T-helper 17 cell (primary cell): ENCODE data around the gene FAM135A. TPM values are rescaled to one million over a fixed set of nuclear protein-coding genes. Genes with fewer than 3 reads are reported as not detected.

ENCODE experiments used
- ATAC-seq: fragments of 150-1000 bp; cut with Tn5 transposase; 2 replicates; pipeline ENCODE4 v1.10.0; 2021; ENCODE audit warnings: mild to moderate bottlenecking, moderate library complexity
- DNase-seq, 3 donors: peaks; one replicate each; pipeline versions ENCODE4 v3.0.0 to v3.0.0-alpha.2; 2020 to 2021
- H3K9me3 ChIP-seq: one replicate; pipeline ENCODE4 v1.7.0; 2013; ENCODE audit warnings: low read length, mild to moderate bottlenecking; ENCODE audit not compliant: control insufficient read depth, poor library complexity, severe bottlenecking
- H3K27ac Mint-ChIP-seq: one replicate; pipeline ENCODE4 v1.8.0; 2022; ENCODE audit warnings: mild to moderate bottlenecking, moderate library complexity, mixed read lengths
- H3K27me3 Mint-ChIP-seq: one replicate; pipeline ENCODE4 v1.8.0; 2022; ENCODE audit warnings: mixed read lengths
- H3K36me3 Mint-ChIP-seq: one replicate; pipeline ENCODE4 v1.8.0; 2022; ENCODE audit warnings: low read depth, mixed read lengths
- H3K4me1 Mint-ChIP-seq: one replicate; pipeline ENCODE4 v1.8.0; 2022; ENCODE audit warnings: mild to moderate bottlenecking, mixed read lengths
- H3K4me3 Mint-ChIP-seq: one replicate; pipeline ENCODE4 v1.8.0; 2022; ENCODE audit warnings: mild to moderate bottlenecking, moderate library complexity, mixed read lengths
- total RNA-seq, 4 donors: library from RNA in 2 of 4; stranded (reverse) in 2 of 4; gene quantifications; one replicate each; pipeline ENCODE4 v1.2.3 and lab custom pipeline; 2022 to 2026

FAM135A gene
- total RNA-seq, 2 donors from 2014 or later, result 5.8 to 8.1 TPM

DNA sequence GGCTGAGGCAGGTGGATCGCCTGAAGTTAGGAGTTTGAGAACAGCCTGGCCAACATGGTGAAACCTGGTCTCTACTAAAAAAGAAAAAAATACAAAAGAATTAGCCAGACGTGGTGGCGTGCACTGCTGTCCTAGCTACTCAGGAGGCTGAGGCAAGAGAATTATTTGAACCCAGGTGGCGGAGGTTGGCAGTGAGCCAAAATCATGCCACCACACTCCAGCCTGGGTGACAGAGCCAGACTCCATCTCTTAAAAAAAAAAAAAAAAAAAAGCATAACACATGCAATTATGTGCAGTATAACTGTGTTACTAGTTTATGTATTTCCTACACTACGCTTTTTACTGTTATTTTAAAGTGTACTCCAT lies 31.9 kb upstream of the FAM135A start:
- ATAC-seq (no peak), DNase-seq (no peak)
- Mint-ChIP-seq H3K27me3 (peaks cover 9% of the 10 kb centered on the region), H3K27ac (no peak overlapping the region), H3K36me3 (no peaks in the 10 kb centered on the region), H3K4me3 (no peak overlapping the region), H3K4me1 (no peaks in the 10 kb centered on the region)
- H3K9me3 ChIP-seq, result no peaks in the 10 kb centered on the region

DNA sequence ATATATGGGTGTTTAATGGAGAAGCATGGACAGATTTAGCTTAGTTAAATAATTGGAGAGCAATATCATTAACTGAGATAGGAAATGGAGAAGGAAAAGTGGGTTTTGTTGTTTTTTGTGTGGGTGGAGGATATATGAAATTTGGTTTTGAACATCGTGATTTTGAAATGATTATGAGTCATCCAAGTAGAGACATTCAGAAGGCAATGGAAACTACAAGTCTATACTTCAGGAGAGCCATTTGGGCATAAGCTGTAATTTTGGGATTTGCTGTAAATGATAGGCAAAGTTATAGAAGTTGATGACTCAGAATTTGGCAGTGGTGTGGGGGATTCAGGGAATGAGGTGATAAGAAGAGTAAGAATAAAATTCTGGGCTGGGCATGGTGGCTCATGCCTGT lies 27.4 kb upstream of the FAM135A start:
- H3K9me3 ChIP-seq, result no peaks in the 10 kb centered on the region
- H3K4me3 Mint-ChIP-seq, result no peak overlapping the region
- H3K27me3 Mint-ChIP-seq, result peaks cover 11% of the 10 kb centered on the region
- H3K27ac Mint-ChIP-seq, result no peak overlapping the region
- DNase-seq, result no peak
- no peaks in the 10 kb centered on the region for H3K36me3 Mint-ChIP-seq
- ATAC-seq, result no peak
- H3K4me1 Mint-ChIP-seq, result no peaks in the 10 kb centered on the region

DNA sequence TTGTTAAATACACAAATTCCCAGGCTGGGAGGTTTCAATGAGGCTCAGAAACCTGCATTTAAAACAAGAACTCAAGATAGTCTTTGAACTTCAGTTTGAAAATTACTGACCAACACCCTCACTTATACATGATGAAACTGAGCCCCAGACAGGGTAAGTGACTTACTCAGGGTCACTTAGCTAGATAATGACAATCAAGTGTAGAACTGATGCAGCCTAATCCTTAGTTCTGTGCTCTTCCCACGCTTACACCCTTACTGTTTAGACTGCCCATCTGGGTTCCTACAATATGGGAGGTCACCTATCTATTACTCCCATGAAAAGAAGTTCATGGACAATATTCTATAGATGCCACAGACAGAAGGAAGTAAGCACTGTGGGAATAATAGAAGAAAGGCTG lies 24.5 kb upstream of the FAM135A start:
- DNase-seq (no peak), ATAC-seq (no peak)
- H3K36me3 Mint-ChIP-seq, result peaks cover 2% of the 10 kb centered on the region
- H3K27ac Mint-ChIP-seq, result no peak overlapping the region
- no peaks in the 10 kb centered on the region for H3K4me1 Mint-ChIP-seq
- H3K27me3 Mint-ChIP-seq, result peaks cover 32% of the 10 kb centered on the region
- H3K9me3 ChIP-seq, result no peaks in the 10 kb centered on the region
- no peak overlapping the region for H3K4me3 Mint-ChIP-seq

DNA sequence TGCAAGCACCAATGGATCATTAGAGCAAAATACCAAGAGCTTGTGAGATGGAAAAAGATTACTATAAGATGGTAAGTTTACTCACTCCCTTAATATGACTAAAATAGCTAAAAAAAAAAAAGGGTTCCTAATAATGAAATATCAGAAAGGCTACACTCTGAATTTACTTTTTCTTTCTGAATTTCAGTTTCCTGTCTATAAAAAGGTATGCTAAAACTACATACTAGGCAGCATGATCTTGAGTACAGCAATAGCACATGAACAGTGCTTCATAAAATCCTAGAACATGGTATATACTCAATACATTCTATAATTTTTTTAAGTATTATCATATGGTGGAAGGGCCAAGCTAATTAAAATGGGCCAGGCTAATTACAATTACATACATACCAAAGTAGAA lies 24.0 kb upstream of the FAM135A start:
- H3K9me3 ChIP-seq, result no peaks in the 10 kb centered on the region
- ATAC-seq, result no peak
- Mint-ChIP-seq H3K4me3 (no peak overlapping the region), H3K27me3 (peaks cover 30% of the 10 kb centered on the region), H3K36me3 (peaks cover 2% of the 10 kb centered on the region), H3K27ac (no peak overlapping the region), H3K4me1 (no peaks in the 10 kb centered on the region)
- DNase-seq, result no peak

DNA sequence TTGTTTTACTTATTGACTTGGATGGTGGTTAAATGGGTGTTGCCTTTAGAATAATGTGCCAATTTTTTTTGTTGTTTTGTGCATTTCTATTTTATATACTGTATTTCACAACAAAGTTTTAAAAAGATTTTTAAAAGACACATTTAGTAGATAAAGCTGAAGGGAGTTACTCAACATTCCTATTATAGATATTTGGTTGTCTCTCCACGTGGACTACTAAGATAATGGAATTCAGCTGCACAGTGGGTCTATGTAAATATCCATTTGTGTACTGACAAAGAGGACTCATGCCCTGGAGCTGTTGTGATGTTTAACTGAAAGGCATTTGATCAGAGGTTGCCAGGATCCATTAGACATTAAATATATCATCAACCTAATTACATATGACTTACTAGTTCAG lies 23.2 kb upstream of the FAM135A start:
- no peaks in the 10 kb centered on the region for H3K9me3 ChIP-seq
- Mint-ChIP-seq H3K4me1 (no peaks in the 10 kb centered on the region), H3K36me3 (peaks cover 4% of the 10 kb centered on the region), H3K4me3 (no peak overlapping the region), H3K27ac (no peak overlapping the region), H3K27me3 (peaks cover 37% of the 10 kb centered on the region)
- ATAC-seq, result no peak
- no peak for DNase-seq

DNA sequence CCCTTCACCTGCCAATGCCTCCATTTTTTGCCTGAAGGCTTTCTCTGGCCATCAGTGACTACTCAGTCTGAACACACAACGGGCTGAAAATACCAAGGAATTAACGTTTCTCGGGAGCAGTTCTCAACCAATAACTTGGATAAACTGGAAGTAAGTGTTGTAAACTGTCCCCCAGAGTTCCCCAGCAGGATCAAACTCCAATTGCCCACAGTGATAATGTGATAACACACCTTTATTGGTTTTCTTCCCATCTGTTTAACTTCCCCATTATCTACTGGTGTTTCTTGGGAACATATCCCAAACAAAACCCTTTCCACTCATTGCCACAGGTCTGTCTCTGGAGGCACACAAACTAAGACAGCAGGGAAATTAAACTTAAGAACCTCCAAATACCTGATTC lies 21.8 kb upstream of the FAM135A start:
- H3K4me3 Mint-ChIP-seq, result no peak overlapping the region
- no peak overlapping the region for H3K27ac Mint-ChIP-seq
- H3K9me3 ChIP-seq, result no peaks in the 10 kb centered on the region
- ATAC-seq (no peak), DNase-seq (no peak)
- peaks cover 38% of the 10 kb centered on the region for H3K27me3 Mint-ChIP-seq
- peaks cover 4% of the 10 kb centered on the region for H3K36me3 Mint-ChIP-seq
- no peaks in the 10 kb centered on the region for H3K4me1 Mint-ChIP-seq

DNA sequence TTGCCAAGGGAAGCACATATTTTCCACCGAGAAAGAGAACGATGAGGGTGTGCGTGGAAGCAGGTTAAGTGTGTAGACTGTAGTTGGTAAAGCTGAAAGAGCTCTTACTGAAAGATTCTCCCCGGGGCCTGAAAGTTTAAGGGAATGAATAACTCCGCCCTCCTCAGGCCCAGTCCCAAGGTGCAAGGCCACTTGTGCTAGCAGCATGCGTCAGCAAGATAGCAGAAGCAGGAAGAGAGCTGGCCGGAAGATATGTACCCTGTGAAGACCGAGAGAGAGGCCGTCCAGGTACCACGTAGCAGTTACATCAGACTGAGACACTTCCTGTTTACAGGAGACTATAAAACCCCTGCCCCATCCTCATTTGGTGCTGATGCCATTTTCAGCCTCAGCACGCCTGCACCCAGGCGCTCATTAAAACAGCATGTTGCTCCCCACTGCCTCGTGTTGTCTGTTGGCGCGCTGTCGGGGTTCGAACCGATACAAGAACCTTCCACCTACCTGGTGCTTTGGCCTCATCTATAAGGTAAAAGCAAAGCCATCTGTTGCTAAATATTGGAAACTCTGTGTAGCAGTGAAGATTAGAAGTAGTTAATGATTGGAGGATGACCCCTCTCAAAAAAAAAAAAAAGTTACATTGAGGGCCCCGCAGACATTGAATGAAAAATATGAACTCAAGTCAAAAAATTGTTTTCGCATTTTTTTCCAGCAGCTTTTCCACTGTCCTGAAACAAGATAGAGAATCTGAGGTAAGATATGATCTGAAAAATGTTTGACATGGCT lies 18.6 kb upstream of the FAM135A start:
- no peak for DNase-seq
- Mint-ChIP-seq H3K27ac (no peak overlapping the region), H3K27me3 (peaks cover 49% of the 10 kb centered on the region), H3K4me3 (no peak overlapping the region), H3K4me1 (no peaks in the 10 kb centered on the region), H3K36me3 (peaks cover 6% of the 10 kb centered on the region)
- H3K9me3 ChIP-seq, result no peaks in the 10 kb centered on the region
- ATAC-seq, result no peak

DNA sequence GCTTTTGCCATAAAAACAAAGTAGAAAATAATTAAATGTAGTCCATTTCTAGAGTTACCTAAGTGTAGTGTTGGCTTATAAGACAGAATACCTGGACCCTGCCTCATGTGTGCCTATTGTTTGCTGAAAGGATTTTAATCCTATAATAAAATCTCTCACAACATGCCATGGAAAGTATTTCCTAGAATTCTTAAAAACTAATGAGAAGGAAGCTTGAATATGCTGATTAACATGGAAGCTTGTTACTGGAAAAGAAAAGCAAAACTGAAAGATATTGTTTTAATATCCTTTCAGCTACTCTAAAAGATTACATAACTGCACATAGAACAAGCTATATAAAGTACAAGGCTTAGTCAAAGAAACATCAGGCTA lies 18.0 kb upstream of the FAM135A start:
- Mint-ChIP-seq H3K36me3 (peaks cover 6% of the 10 kb centered on the region), H3K27ac (no peak overlapping the region), H3K4me3 (no peak overlapping the region), H3K27me3 (peaks cover 52% of the 10 kb centered on the region), H3K4me1 (no peaks in the 10 kb centered on the region)
- DNase-seq, result no peak
- H3K9me3 ChIP-seq, result no peaks in the 10 kb centered on the region
- ATAC-seq, result no peak

DNA sequence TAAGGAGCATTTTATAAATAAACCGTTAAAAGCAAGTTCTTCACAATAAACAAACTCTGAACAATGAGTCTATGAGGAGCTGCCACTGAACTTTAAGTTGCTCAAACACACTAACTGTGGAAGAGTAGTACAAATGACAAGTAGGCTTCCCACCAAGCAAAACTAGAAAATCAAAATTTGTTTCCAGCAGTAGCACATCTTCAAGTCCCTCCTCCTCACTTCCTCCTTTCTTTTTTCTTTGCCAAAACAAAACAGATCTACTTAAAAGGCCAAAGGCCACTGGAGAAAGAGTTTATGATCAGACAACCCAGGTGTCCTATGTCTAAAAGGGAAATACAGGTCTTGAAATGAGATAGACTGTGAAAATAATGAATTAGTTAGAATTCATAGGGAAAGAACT lies 17.1 kb upstream of the FAM135A start:
- no peaks in the 10 kb centered on the region for H3K4me1 Mint-ChIP-seq
- no peaks in the 10 kb centered on the region for H3K9me3 ChIP-seq
- peaks cover 52% of the 10 kb centered on the region for H3K27me3 Mint-ChIP-seq
- ATAC-seq, result no peak
- no peak overlapping the region for H3K27ac Mint-ChIP-seq
- DNase-seq, result no peak
- H3K4me3 Mint-ChIP-seq, result no peak overlapping the region
- peaks cover 6% of the 10 kb centered on the region for H3K36me3 Mint-ChIP-seq

DNA sequence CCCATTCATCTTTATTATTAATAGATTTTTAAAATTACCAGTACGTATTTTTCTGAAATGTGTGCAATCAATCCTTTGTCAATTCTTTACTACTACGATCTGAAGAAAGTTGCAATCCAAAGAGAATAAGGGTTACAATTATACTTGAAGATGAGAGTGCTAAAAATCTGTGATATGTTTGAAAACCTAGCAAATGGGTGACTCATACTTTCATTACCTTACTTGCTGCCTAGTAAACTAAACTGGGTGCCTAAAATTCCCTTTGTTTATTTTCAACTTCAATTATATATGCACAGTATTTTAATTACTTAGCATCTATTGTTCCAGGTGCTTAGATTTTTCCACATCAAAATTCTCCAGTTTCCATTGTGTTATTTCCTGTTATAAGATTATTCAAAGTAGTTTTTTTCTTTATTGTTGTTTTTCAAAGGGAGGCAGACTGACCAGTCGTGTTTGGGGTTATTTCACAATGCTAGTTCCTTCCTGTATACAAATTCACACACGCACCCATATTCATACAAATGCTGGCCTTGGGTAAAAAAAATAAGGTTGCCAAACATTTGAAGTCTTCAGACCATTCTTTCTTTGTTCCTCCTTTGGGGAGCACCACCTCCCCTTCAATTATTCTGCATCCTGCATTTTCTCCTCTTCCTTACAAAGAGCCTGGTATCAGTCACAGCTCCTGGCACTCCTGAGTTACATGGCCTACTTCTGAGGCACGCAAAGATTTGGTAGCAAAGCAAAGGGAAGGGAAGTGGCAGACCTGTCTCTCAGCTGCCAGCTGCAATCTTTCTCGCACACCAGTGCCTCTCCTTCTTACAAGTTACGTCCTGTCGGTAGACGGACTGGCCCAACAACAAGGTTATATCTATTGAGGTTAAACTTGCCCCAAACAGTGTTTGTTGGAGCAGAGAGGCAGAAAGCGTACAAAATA lies 16.2 kb upstream of the FAM135A start:
- H3K27me3 Mint-ChIP-seq, result peaks cover 48% of the 10 kb centered on the region
- peaks cover 5% of the 10 kb centered on the region for H3K36me3 Mint-ChIP-seq
- H3K9me3 ChIP-seq, result no peaks in the 10 kb centered on the region
- no peak overlapping the region for H3K27ac Mint-ChIP-seq
- DNase-seq (no peak), ATAC-seq (no peak)
- H3K4me3 Mint-ChIP-seq, result no peak overlapping the region
- no peaks in the 10 kb centered on the region for H3K4me1 Mint-ChIP-seq

DNA sequence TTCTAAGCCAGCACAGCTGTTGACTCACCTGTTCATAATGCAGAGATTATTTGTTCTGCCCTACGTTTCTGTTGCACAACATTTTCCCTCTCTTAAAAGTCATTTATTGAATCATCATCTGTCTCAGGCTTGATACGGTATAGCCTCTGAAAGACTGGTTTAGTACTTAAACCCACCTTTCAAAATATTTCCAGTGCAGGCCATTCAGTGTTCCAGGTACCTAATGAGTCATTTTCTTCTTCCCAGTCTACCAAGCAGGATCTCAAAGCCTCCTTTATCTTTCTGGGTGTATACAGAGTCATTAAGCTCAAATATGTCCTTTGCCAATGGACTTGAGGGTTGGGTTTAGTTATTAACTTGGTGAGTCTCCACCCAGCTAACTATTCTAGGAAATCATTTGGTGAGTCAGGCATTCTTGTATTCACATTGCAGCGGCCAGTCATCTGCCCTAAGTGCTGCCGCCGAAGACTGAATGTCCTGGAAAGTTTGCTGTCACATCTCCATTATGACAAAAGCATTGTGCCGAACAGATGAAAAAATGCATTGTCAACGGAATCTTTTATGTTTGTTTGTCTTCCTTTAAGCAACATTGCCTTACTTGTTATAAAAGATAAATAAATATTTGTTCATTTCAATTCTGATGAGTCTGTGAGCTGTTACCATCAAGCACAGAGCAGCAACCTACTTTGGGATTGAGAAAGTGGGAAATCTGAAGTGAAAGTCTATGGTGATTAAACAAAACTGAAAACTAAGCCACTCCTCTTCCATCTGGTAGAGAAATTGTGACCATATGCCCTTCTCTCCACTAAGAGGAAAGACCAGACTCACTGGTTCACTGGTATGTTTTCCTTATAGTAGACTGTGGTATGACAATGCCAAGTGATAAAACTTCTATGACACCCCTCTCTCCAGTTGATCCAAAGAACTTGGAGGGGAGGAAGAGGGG lies 14.3 kb upstream of the FAM135A start:
- DNase-seq (no peak), ATAC-seq (no peak)
- Mint-ChIP-seq H3K4me3 (no peak overlapping the region), H3K36me3 (peaks cover 5% of the 10 kb centered on the region), H3K27ac (no peak overlapping the region), H3K4me1 (no peaks in the 10 kb centered on the region), H3K27me3 (peaks cover 45% of the 10 kb centered on the region)
- H3K9me3 ChIP-seq, result no peaks in the 10 kb centered on the region

DNA sequence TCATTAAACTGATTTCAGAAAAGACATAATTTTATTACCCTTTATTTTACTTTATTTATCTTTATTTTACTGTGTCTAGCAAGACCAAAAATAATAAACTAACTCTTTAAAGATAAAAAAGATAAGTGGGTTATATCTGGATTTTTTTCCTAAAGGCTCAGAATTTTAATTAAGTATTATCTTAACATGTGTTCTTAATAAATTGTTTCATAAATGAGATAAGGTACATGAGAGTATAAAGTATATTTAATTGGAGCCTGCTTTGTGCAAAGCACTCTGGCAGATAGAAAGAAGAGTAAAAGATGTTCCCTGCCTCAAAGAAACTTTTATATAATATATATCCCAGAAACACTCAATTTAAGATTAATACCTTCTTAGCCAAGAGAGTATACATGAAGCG lies 8.7 kb upstream of the FAM135A start:
- no peaks in the 10 kb centered on the region for H3K36me3 Mint-ChIP-seq
- no peak overlapping the region for H3K4me3 Mint-ChIP-seq
- no peak overlapping the region for H3K27ac Mint-ChIP-seq
- H3K4me1 Mint-ChIP-seq, result no peaks in the 10 kb centered on the region
- H3K9me3 ChIP-seq, result no peaks in the 10 kb centered on the region
- H3K27me3 Mint-ChIP-seq, result peaks cover 32% of the 10 kb centered on the region
- no peak for DNase-seq
- no peak for ATAC-seq

DNA sequence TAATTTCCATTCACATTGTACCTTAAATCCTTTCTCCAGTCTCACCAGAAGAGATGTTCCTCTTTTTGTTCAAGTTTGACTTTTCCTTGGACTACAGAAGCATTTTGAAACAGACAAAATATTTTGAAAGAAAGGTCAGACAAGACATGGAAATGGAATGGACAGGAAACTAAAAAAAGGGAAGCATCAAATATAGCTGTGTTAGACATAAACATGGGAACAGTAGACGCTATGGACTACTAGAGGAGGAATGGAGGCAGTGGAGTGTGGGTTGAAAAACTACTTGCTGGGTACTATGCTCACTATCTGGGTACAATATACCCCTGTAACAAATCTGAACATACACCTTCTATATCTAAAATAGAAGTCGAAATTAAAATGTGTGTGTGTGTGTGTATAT lies 4.1 kb upstream of the FAM135A start:
- peaks cover 4% of the 10 kb centered on the region for H3K36me3 Mint-ChIP-seq

More for the DNA sequence above, 4.1 kb upstream of the FAM135A start:
- DNase-seq (no peak), ATAC-seq (no peak)
- Mint-ChIP-seq H3K27me3 (peaks cover 4% of the 10 kb centered on the region), H3K4me3 (no peak overlapping the region), H3K27ac (no peak overlapping the region), H3K4me1 (peaks cover 14% of the 10 kb centered on the region)
- H3K9me3 ChIP-seq, result no peaks in the 10 kb centered on the region
